CD4-positive, alpha-beta T cell treated with Interleukin-4 for 4 hours (primary cell): Measurements from ENCODE around the gene TAGLN2.

Experiments
- DNase-seq: peaks from one replicate; pipeline ENCODE4 v3.0.0-alpha.2; 2020

The TAGLN2 gene

DNA sequence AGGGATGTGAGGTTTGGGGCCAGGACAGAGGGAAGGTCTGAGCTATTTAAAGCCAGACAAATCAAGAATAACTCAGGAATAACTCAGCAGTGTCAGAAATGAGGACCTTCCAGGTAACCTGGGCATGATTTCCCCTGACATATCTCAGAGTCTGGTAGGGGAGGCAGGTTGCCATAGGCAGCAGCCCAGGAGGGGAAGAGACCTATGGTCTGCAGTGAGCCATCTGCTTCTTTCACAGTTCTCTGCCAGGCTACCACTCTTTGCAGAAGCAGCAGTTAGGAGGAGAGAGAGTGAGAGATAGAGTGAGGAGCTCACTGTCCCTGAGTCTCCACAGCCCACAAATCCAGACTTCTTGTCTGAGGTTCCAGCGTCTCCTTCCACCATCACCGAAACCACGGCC, 56.5 kb downstream of the TAGLN2 start:
- no peak for DNase-seq
